Testis (tissue), 2 donors: ENCODE data around the gene GYG2.

Experiments used
- CTCF ChIP-seq, 3 experiments: fragments of 450-650 bp in 2 of 3; fragments of 200-600 bp in 1 of 3; sonication (generic) in 1 of 3; IDR thresholded peaks; one replicate each; pipeline ENCODE4 v1.5.1; 2016 to 2019; ENCODE audit warnings: antibody characterized with exemption in 3 of 3, mild to moderate bottlenecking in 2 of 3, moderate library complexity in 1 of 3
- POLR2A ChIP-seq: fragments of 450-650 bp; IDR thresholded peaks from one replicate; pipeline ENCODE4 v1.6.1; 2017; ENCODE audit warnings: antibody characterized with exemption, mild to moderate bottlenecking, moderate library complexity

GRCh38 chrX:2894885-2895292 is 66.2 kb downstream of the GYG2 start:
- TF ChIP-seq CTCF (IDR thresholded peaks at IDR 0.05) (no peak), POLR2A (no peak)
